Gastrocnemius medialis (tissue), 4 donors: ENCODE measurements around the gene ADH1A. TPM values are rescaled to one million over a fixed set of nuclear protein-coding genes. Genes with fewer than 3 reads are reported as not detected.

ENCODE experiments used
- ATAC-seq, 2 donors: fragments of 150-250 bp; one replicate each; pipeline ENCODE4 v1.9.1; 2016
- DNase-seq, 2 donors: peaks; one replicate each; pipeline ENCODE4 v3.0.0-alpha.2; 2019
- H3K27ac ChIP-seq, 4 donors: fragments of 200-600 bp; sonication (generic); 1 replicate in 1 of 4; 2 replicates in 3 of 4; pipeline ENCODE4 v1.5.1; 2016 to 2018; ENCODE audit warnings: mild to moderate bottlenecking in 2 of 4, moderate library complexity in 1 of 4
- H3K27me3 ChIP-seq, 3 donors: fragments of 200-600 bp; sonication (generic) in 2 of 3; 1 replicate in 1 of 3; 2 replicates in 2 of 3; pipeline versions ENCODE4 v1.5.1 to v1.6.0; 2016 to 2019; ENCODE audit warnings: mild to moderate bottlenecking in 1 of 3, moderate library complexity in 1 of 3
- H3K36me3 ChIP-seq, 2 donors: fragments of 200-600 bp; sonication (generic) in 1 of 2; one replicate each; pipeline ENCODE4 v1.5.1; 2017 to 2018
- H3K4me1 ChIP-seq, 2 donors: fragments of 200-600 bp; sonication (generic) in 1 of 2; one replicate each; pipeline ENCODE4 v1.5.1; 2016 to 2017; ENCODE audit warnings: mild to moderate bottlenecking in 2 of 2
- H3K4me3 ChIP-seq, 4 donors: fragments of 200-600 bp; sonication (generic) in 3 of 4; 1 replicate in 1 of 4; 2 replicates in 3 of 4; pipeline ENCODE4 v1.5.1; 2016 to 2019; ENCODE audit warnings: mild to moderate bottlenecking in 2 of 4
- H3K9me3 ChIP-seq, 3 donors: fragments of 200-600 bp; sonication (generic) in 2 of 3; 1 replicate in 1 of 3; 2 replicates in 2 of 3; pipeline ENCODE4 v1.5.1; 2016 to 2019
- POLR2A ChIP-seq, 2 donors: fragments of 450-650 bp; IDR thresholded peaks; one replicate each; pipeline ENCODE4 v1.6.1; 2017; ENCODE audit warnings: antibody characterized with exemption in 2 of 2, mild to moderate bottlenecking in 2 of 2, moderate library complexity in 2 of 2
- in situ Hi-C, 4 donors: fragments of 200-750 bp; cut with MboI; loops; one replicate each; pipeline versions ENCODE4 v1.15.0 to v1.8.0; 2017; ENCODE audit warnings: low sequenced_read_pairs in 4 of 4
- intact Hi-C: fragments of 100-400 bp; cut with DNase I; formaldehyde crosslinking; loops from one replicate; pipeline ENCODE4 v1.15.1; 2023; ENCODE audit warnings: low total_unique reads
- total RNA-seq, 4 donors: library from RNA; depleted of rRNA; stranded (reverse); fragments of >200 nt; gene quantifications; one replicate each; pipeline versions ENCODE4 v1.1.0 to v1.2.3, GENCODE V29; 2016
- TF ChIP-seq, protein P1 (sequence below), 5 experiments: fragments of 450-650 bp in 3 of 5; fragments of 200-600 bp in 2 of 5; sonication (generic) in 2 of 5; IDR thresholded peaks in 4 of 5; conservative IDR thresholded peaks in 1 of 5; 1 replicate in 4 of 5; 2 replicates in 1 of 5; pipeline ENCODE4 v1.5.1; 2016 to 2019; ENCODE audit warnings: antibody characterized with exemption in 5 of 5, mild to moderate bottlenecking in 3 of 5, moderate library complexity in 3 of 5

The ADH1A gene
- total RNA-seq, result 1 to 10 TPM in 1 of 4 donors, under 1 TPM in 1, not detected in 2; 0.33 to 2.0 TPM

GRCh38 chr4:99290848-99291786 is at the start of gene ADH1A:
Gene ADH1A (minus strand): TSS chr4:99290985. CDS start chr4:99290914, 71 bp downstream.
- no peak for ATAC-seq
- intact Hi-C loops (no loop called here), in situ Hi-C loops (no loop called here)
- no peak for DNase-seq
- no peak for TF ChIP-seq POLR2A (IDR thresholded peaks at IDR 0.05)
- TF ChIP-seq, protein P1, sequence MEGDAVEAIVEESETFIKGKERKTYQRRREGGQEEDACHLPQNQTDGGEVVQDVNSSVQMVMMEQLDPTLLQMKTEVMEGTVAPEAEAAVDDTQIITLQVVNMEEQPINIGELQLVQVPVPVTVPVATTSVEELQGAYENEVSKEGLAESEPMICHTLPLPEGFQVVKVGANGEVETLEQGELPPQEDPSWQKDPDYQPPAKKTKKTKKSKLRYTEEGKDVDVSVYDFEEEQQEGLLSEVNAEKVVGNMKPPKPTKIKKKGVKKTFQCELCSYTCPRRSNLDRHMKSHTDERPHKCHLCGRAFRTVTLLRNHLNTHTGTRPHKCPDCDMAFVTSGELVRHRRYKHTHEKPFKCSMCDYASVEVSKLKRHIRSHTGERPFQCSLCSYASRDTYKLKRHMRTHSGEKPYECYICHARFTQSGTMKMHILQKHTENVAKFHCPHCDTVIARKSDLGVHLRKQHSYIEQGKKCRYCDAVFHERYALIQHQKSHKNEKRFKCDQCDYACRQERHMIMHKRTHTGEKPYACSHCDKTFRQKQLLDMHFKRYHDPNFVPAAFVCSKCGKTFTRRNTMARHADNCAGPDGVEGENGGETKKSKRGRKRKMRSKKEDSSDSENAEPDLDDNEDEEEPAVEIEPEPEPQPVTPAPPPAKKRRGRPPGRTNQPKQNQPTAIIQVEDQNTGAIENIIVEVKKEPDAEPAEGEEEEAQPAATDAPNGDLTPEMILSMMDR (IDR thresholded peaks at IDR 0.05 in 4 of 5, conservative IDR thresholded peaks at IDR 0.05 in 1 of 5), result no peak
- no peak within 1 kb of the TSS for H3K27ac ChIP-seq
- no peaks in the 10 kb centered on the region for H3K4me1 ChIP-seq
- H3K27me3 ChIP-seq, result no peaks in the 10 kb centered on the region
- no peaks in the 10 kb centered on the region for H3K9me3 ChIP-seq
- no peak within 1 kb of the TSS for H3K4me3 ChIP-seq
- H3K36me3 ChIP-seq, result no peaks in the 10 kb centered on the region

DNA sequence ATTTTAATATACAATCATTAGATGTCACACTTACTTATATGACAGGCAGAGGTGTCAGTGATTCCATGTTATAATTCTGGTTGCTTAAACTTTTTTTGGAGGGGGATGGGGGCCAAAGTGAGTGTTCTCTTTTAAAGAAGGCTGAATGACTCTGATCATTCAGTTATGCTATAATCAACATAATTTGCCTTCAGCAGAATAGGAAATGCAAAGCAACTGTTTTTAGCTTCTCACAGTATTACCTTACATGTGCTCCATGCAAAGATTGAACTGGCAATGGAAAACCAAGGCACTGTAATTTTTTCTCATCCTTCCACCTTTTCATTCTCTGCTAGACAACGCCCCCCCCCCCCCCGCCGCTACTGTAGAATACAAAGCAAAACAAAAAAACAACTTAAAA is 48.4 kb upstream of the ADH1A start:
- Histone ChIP-seq H3K4me1 (no peaks in the 10 kb centered on the region), H3K9me3 (no peaks in the 10 kb centered on the region), H3K27ac (no peak overlapping the region), H3K4me3 (no peak overlapping the region), H3K36me3 (no peaks in the 10 kb centered on the region), H3K27me3 (no peaks in the 10 kb centered on the region)
- ATAC-seq (no peak), DNase-seq (no peak)
- intact Hi-C loops (no loop called here), in situ Hi-C loops (no loop called here)
- TF ChIP-seq POLR2A (IDR thresholded peaks at IDR 0.05), result no peak
- TF ChIP-seq, protein P1 (IDR thresholded peaks at IDR 0.05 in 4 of 5, conservative IDR thresholded peaks at IDR 0.05 in 1 of 5), result no peak

GRCh38 chr4:99336553-99336952 is 45.8 kb upstream of the ADH1A start:
- intact Hi-C loops (no loop called here), in situ Hi-C loops (no loop called here)
- Histone ChIP-seq H3K9me3 (no peaks in the 10 kb centered on the region), H3K4me1 (no peaks in the 10 kb centered on the region), H3K27ac (no peak overlapping the region), H3K36me3 (no peaks in the 10 kb centered on the region), H3K4me3 (no peak overlapping the region), H3K27me3 (no peaks in the 10 kb centered on the region)
- DNase-seq, result no peak
- TF ChIP-seq POLR2A (IDR thresholded peaks at IDR 0.05), result no peak
- TF ChIP-seq, protein P1 (IDR thresholded peaks at IDR 0.05 in 4 of 5, conservative IDR thresholded peaks at IDR 0.05 in 1 of 5), result no peak
- no peak for ATAC-seq

DNA sequence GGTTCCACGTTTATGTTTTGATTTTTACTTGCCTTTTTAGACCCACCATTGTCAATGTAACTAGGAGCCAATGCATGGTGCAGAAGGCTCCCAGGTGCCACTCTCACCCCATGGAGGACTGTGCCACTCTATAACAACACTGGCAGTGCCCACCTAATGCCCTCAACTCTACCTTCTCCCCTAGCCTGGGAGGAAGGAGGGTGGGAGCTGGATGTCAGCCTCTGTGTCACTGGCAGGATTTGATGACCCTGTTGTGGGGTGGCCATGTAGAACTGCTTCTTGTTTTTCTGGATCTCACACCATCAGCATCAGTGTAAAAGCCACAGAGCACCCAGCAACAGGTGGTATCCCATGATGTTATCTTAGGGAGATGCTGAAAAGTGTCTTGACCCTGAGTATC is 44.1 kb upstream of the ADH1A start:
- Histone ChIP-seq H3K27me3 (no peaks in the 10 kb centered on the region), H3K36me3 (no peaks in the 10 kb centered on the region), H3K4me1 (no peaks in the 10 kb centered on the region), H3K27ac (no peak overlapping the region), H3K4me3 (no peak overlapping the region), H3K9me3 (no peaks in the 10 kb centered on the region)
- in situ Hi-C loops, result no loop called here
- intact Hi-C loops, result no loop called here
- ATAC-seq, result no peak
- no peak for DNase-seq
- TF ChIP-seq, protein P1 (IDR thresholded peaks at IDR 0.05 in 4 of 5, conservative IDR thresholded peaks at IDR 0.05 in 1 of 5), result no peak
- TF ChIP-seq POLR2A (IDR thresholded peaks at IDR 0.05), result no peak
